GM23338 (cell line): ENCODE data around the gene RXFP3. TPM values are rescaled to one million over a fixed set of nuclear protein-coding genes. Genes with fewer than 3 reads are reported as not detected.

Experiments
- ATAC-seq: fragments of 200-7000 bp; cut with Tn5 transposase; 3 replicates; pipeline ENCODE4 v1.9.1; 2020
- DNase-seq: peaks from one replicate; pipeline ENCODE4 v3.0.0-alpha.2; 2015; ENCODE audit warnings: low spot score
- H2AFZ ChIP-seq: fragments of 200-600 bp; sonication (generic); 2 replicates; pipeline ENCODE4 v1.8.0; 2016; ENCODE audit warnings: antibody characterized with exemption, mild to moderate bottlenecking, moderate library complexity
- H3F3A ChIP-seq: fragments of 200-600 bp; sonication (generic); replicated peaks from 2 replicates; pipeline ENCODE4 v1.8.0; 2017; ENCODE audit warnings: antibody characterized with exemption, mixed run types, low read depth
- H3K27ac ChIP-seq: fragments of 200-600 bp; sonication (generic); 2 replicates; pipeline ENCODE4 v1.6.1; 2016; ENCODE audit warnings: low read depth
- H3K27me3 ChIP-seq: fragments of 200-600 bp; sonication (generic); 2 replicates; pipeline ENCODE4 v1.8.0; 2016; ENCODE audit warnings: mild to moderate bottlenecking, mixed run types, moderate library complexity; ENCODE audit not compliant: insufficient read depth
- H3K36me3 ChIP-seq: fragments of 200-600 bp; sonication (generic); 2 replicates; pipeline ENCODE4 v1.8.0; 2016; ENCODE audit warnings: mild to moderate bottlenecking; ENCODE audit not compliant: insufficient read depth
- H3K4me1 ChIP-seq: fragments of 200-600 bp; sonication (generic); 2 replicates; pipeline ENCODE4 v1.8.0; 2016; ENCODE audit warnings: mild to moderate bottlenecking, moderate library complexity; ENCODE audit not compliant: insufficient read depth
- H3K4me2 ChIP-seq: fragments of 200-600 bp; sonication (generic); 2 replicates; pipeline ENCODE4 v1.7.1; 2017; ENCODE audit warnings: mixed run types
- H3K4me3 ChIP-seq: fragments of 200-600 bp; sonication (generic); 2 replicates; pipeline ENCODE4 v1.6.1; 2016; ENCODE audit warnings: mixed run types
- H3K79me2 ChIP-seq: fragments of 200-600 bp; sonication (generic); replicated peaks from 2 replicates; pipeline ENCODE4 v1.8.0; 2017; ENCODE audit warnings: mild to moderate bottlenecking; ENCODE audit not compliant: insufficient read depth
- H3K9me2 ChIP-seq: fragments of 200-600 bp; sonication (generic); 2 replicates; pipeline ENCODE4 v1.8.0; 2017; ENCODE audit not compliant: insufficient read depth
- H4K20me1 ChIP-seq: fragments of 200-600 bp; sonication (generic); replicated peaks from 2 replicates; pipeline ENCODE4 v1.8.0; 2017; ENCODE audit warnings: mild to moderate bottlenecking; ENCODE audit not compliant: insufficient read depth
- H3K27ac Mint-ChIP-seq: 2 replicates; pipeline ENCODE4 v1.8.0; 2020; ENCODE audit warnings: inconsistent platforms, mild to moderate bottlenecking, moderate library complexity, mixed read lengths
- H3K27me3 Mint-ChIP-seq: 3 replicates; pipeline ENCODE4 v1.8.0; 2022; ENCODE audit warnings: low read depth, mild to moderate bottlenecking, moderate library complexity, mixed read lengths, inconsistent platforms; ENCODE audit not compliant: insufficient read depth, poor library complexity
- H3K36me3 Mint-ChIP-seq: 3 replicates; pipeline ENCODE4 v1.8.0; 2021; ENCODE audit warnings: low read depth, mild to moderate bottlenecking, inconsistent platforms, moderate library complexity, mixed read lengths
- H3K4me1 Mint-ChIP-seq: 3 replicates; pipeline ENCODE4 v1.8.0; 2020; ENCODE audit warnings: mild to moderate bottlenecking, inconsistent platforms, mixed read lengths
- H3K4me3 Mint-ChIP-seq: 3 replicates; pipeline ENCODE4 v1.8.0; 2021; ENCODE audit warnings: moderate library complexity, mild to moderate bottlenecking, inconsistent platforms, mixed read lengths
- H3K9me3 Mint-ChIP-seq: 3 replicates; pipeline ENCODE4 v1.8.0; 2020; ENCODE audit warnings: moderate library complexity, mild to moderate bottlenecking, inconsistent platforms, mixed read lengths
- CREB1 ChIP-seq: fragments of 250-450 bp; sonication (Bioruptor Pico); IDR thresholded peaks from 2 replicates; pipeline ENCODE4 v1.5.0; 2020; ENCODE audit warnings: low read depth, mild to moderate bottlenecking, moderate library complexity
- CTCF ChIP-seq, 2 experiments: fragments of 200-600 bp in 1 of 2; sonication (generic) in 1 of 2; conservative IDR thresholded peaks; 2 replicates each; pipeline versions ENCODE4 v1.5.1 to v1.6.1; 2016 to 2017; ENCODE audit warnings: antibody characterized with exemption in 2 of 2, low read depth in 2 of 2, mild to moderate bottlenecking in 2 of 2, moderate library complexity in 1 of 2
- ETS1 ChIP-seq: IDR thresholded peaks from 2 replicates; pipeline ENCODE4 v1.6.1; 2016; ENCODE audit warnings: antibody characterized with exemption
- EZH2 ChIP-seq: fragments of 200-600 bp; sonication (generic); IDR thresholded peaks from one replicate; pipeline ENCODE4 v1.8.0; 2017; ENCODE audit warnings: antibody characterized with exemption, mild to moderate bottlenecking, low read depth; ENCODE audit not compliant: unreplicated experiment
- EZH2phosphoT487 ChIP-seq: fragments of 200-600 bp; sonication (generic); IDR thresholded peaks from one replicate; pipeline ENCODE4 v1.8.1; 2018; ENCODE audit warnings: antibody characterized with exemption; ENCODE audit not compliant: unreplicated experiment
- JUNB ChIP-seq: IDR thresholded peaks from one replicate; pipeline ENCODE4 v1.6.1; 2016; ENCODE audit warnings: antibody characterized with exemption; ENCODE audit not compliant: unreplicated experiment
- NANOG ChIP-seq: IDR thresholded peaks from 2 replicates; pipeline ENCODE4 v1.6.1; 2016; ENCODE audit warnings: antibody characterized with exemption, borderline replicate concordance
- POLR2AphosphoS5 ChIP-seq: IDR thresholded peaks from 2 replicates; pipeline ENCODE4 v1.6.1; 2016; ENCODE audit warnings: antibody characterized with exemption, low read depth
- REST ChIP-seq: IDR thresholded peaks from one replicate; pipeline ENCODE4 v1.6.1; 2018; ENCODE audit warnings: antibody characterized with exemption; ENCODE audit not compliant: unreplicated experiment
- STAT1 ChIP-seq: IDR thresholded peaks from one replicate; pipeline ENCODE4 v1.6.1; 2016; ENCODE audit warnings: antibody characterized with exemption; ENCODE audit not compliant: unreplicated experiment
- ZNF114 ChIP-seq: fragments of 250-450 bp; sonication (Bioruptor Pico); IDR thresholded peaks from 2 replicates; pipeline ENCODE4 v1.5.0; 2020; ENCODE audit warnings: mild to moderate bottlenecking, moderate library complexity
- ZNF331 ChIP-seq: fragments of 250-450 bp; sonication (Bioruptor Pico); IDR thresholded peaks from 2 replicates; pipeline ENCODE4 v1.5.0; 2020; ENCODE audit warnings: low read depth, mild to moderate bottlenecking, moderate library complexity
- ZNF462 ChIP-seq: fragments of 250-450 bp; sonication (Bioruptor Pico); IDR thresholded peaks from 2 replicates; pipeline ENCODE4 v1.5.0; 2020; ENCODE audit warnings: mild to moderate bottlenecking, moderate library complexity
- polyA plus RNA-seq: library from polyadenylated mRNA; unstranded; fragments of >200 nt; fragmentation: Nextera tagmentation; extraction: Ambion mirVana; gene quantifications from 2 replicates; pipeline ENCODE4 v1.2.1, GENCODE V29; 2016
- total RNA-seq: library from RNA; depleted of rRNA; stranded (reverse); fragments of >200 nt; shearing (Covaris generic); gene quantifications from 2 replicates; pipeline ENCODE4 v1.2.3, GENCODE V29; 2014

Gene RXFP3
- total and polyA plus RNA-seq, 2 experiments from 2014 or later = not detected

GRCh38 chr5:33984178-33984577 is 48.0 kb downstream of the RXFP3 start:
- Histone ChIP-seq H3K4me2 (no peak overlapping the region), H4K20me1 (no peaks in the 10 kb centered on the region)

More at GRCh38 chr5:33984178-33984577, 48.0 kb downstream of the RXFP3 start:
- H3K27me3 ChIP-seq = no peaks in the 10 kb centered on the region
- no peak overlapping the region for H3K27ac ChIP-seq
- peaks cover 18% of the 10 kb centered on the region for H3K4me1 ChIP-seq
- peaks cover 18% of the 10 kb centered on the region for H3K9me2 ChIP-seq
- TF ChIP-seq ZNF331 (no peak), ZNF462 (no peak), JUNB (no peak), CTCF (conservative IDR thresholded peaks at IDR 0.05; ENCODE audit: low read depth in 2 of 2) (no peak), REST (no peak), EZH2 (no peak), ETS1 (no peak), STAT1 (no peak), NANOG (no peak), POLR2AphosphoS5 (no peak), CREB1 (CRISPR knock-in tag) (no peak), EZH2phosphoT487 (no peak), ZNF114 (CRISPR knock-in tag) (no peak)
- no peak overlapping the region for H3K4me3 ChIP-seq
- Mint-ChIP-seq H3K36me3 (peaks cover 22% of the 10 kb centered on the region), H3K9me3 (no peaks in the 10 kb centered on the region; the same call in 2 of the 3 replicates), H3K4me1 (peaks cover 5% of the 10 kb centered on the region), H3K27me3 (no peaks in the 10 kb centered on the region), H3K4me3 (no peak overlapping the region), H3K27ac (no peak overlapping the region)
- ATAC-seq (no peak), DNase-seq (no peak)
- no peak overlapping the region for H2AFZ ChIP-seq
- H3K36me3 ChIP-seq = no peaks in the 10 kb centered on the region; the same call in 1 of the 2 replicates
- peaks cover 12% of the 10 kb centered on the region for H3F3A ChIP-seq
- no peaks in the 10 kb centered on the region for H3K79me2 ChIP-seq
